HEK293 (cell line): ENCODE measurements around the gene PAX7.

Source experiments
- CTCF ChIA-PET: fragments of 350-600 bp; formaldehyde crosslinking; extraction: SDS; loops from one replicate; lab custom pipeline; 2021; ENCODE audit warnings: antibody characterized with exemption; lab: Yijun Ruan, JAX
- POLR2A ChIA-PET: fragments of 300-600 bp; formaldehyde crosslinking; extraction: SDS; loops from one replicate; lab custom pipeline; 2020; ENCODE audit warnings: antibody characterized with exemption, inconsistent platforms; lab: Yijun Ruan, JAX
- H3K27ac ChIP-seq: fragments of 200-500 bp; sonication (Bioruptor generic); 2 replicates; pipeline ENCODE4 v1.5.1; 2014; ENCODE audit warnings: low read depth, low read length, control low read depth, inconsistent platforms; ENCODE audit errors: extremely low read depth
- H3K36me3 ChIP-seq, 2 experiments: fragments of 200-500 bp in 1 of 2; sonication (Bioruptor generic) in 1 of 2; 1 replicate in 1 of 2; 2 replicates in 1 of 2; pipeline ENCODE4 v1.5.1; 2014 to 2017; ENCODE audit warnings: inconsistent platforms in 2 of 2, low read length in 2 of 2; ENCODE audit not compliant: control insufficient read depth in 2 of 2, insufficient read depth in 1 of 2
- H3K4me1 ChIP-seq: fragments of 200-500 bp; sonication (Bioruptor generic); 2 replicates; pipeline ENCODE4 v1.5.1; 2014; ENCODE audit warnings: mild to moderate bottlenecking, low read length, inconsistent platforms; ENCODE audit not compliant: control insufficient read depth, insufficient read depth
- H3K4me3 ChIP-seq: 2 replicates; pipeline ENCODE4 v1.5.1; 2011; ENCODE audit warnings: low read depth, mild to moderate bottlenecking, control low read depth, low read length, moderate library complexity
- H3K9me3 ChIP-seq: fragments of 200-500 bp; sonication (Bioruptor generic); 2 replicates; pipeline ENCODE4 v1.5.1; 2014; ENCODE audit warnings: low read depth, low read length, inconsistent platforms; ENCODE audit not compliant: control insufficient read depth, insufficient read depth
- BCL11A ChIP-seq: fragments of 450-650 bp; formaldehyde crosslinking; IDR thresholded peaks from 2 replicates; pipeline ENCODE4 v1.5.1; 2016; ENCODE audit warnings: low read depth, missing biosample characterization, missing genetic modification characterization
- OVOL3 ChIP-seq: fragments of 450-650 bp; formaldehyde crosslinking; IDR thresholded peaks from 2 replicates; pipeline ENCODE4 v1.5.1; 2016; ENCODE audit warnings: missing biosample characterization, missing genetic modification characterization
- ZFHX2 ChIP-seq: fragments of 450-650 bp; formaldehyde crosslinking; conservative IDR thresholded peaks from 2 replicates; pipeline ENCODE4 v1.5.1; 2016; ENCODE audit warnings: missing biosample characterization, missing genetic modification characterization
- ZNF146 ChIP-seq: fragments of 450-650 bp; formaldehyde crosslinking; IDR thresholded peaks from 2 replicates; pipeline ENCODE4 v1.5.1; 2016; ENCODE audit warnings: missing biosample characterization, missing genetic modification characterization
- ZNF169 ChIP-seq: fragments of 450-650 bp; formaldehyde crosslinking; IDR thresholded peaks from 2 replicates; pipeline ENCODE4 v1.5.1; 2016; ENCODE audit warnings: missing biosample characterization, missing genetic modification characterization
- ZNF175 ChIP-seq: fragments of 450-650 bp; formaldehyde crosslinking; IDR thresholded peaks from 2 replicates; pipeline ENCODE4 v1.5.1; 2016; ENCODE audit warnings: missing biosample characterization, missing genetic modification characterization
- ZNF214 ChIP-seq: fragments of 450-650 bp; formaldehyde crosslinking; IDR thresholded peaks from 2 replicates; pipeline ENCODE4 v1.5.1; 2017; ENCODE audit warnings: missing biosample characterization, mild to moderate bottlenecking, missing genetic modification characterization, borderline replicate concordance
- ZNF394 ChIP-seq: fragments of 450-650 bp; formaldehyde crosslinking; IDR thresholded peaks from 2 replicates; pipeline ENCODE4 v1.5.1; 2016; ENCODE audit warnings: missing biosample characterization, missing genetic modification characterization, mild to moderate bottlenecking, moderate library complexity, borderline replicate concordance
- ZNF416 ChIP-seq: fragments of 450-650 bp; formaldehyde crosslinking; IDR thresholded peaks from 2 replicates; pipeline ENCODE4 v1.5.1; 2016; ENCODE audit warnings: missing biosample characterization, missing genetic modification characterization
- ZNF426 ChIP-seq: fragments of 450-650 bp; formaldehyde crosslinking; IDR thresholded peaks from 2 replicates; pipeline ENCODE4 v1.5.1; 2017; ENCODE audit warnings: missing biosample characterization, missing genetic modification characterization, mild to moderate bottlenecking, inconsistent platforms, moderate library complexity
- ZNF544 ChIP-seq: fragments of 450-650 bp; formaldehyde crosslinking; IDR thresholded peaks from 2 replicates; pipeline ENCODE4 v1.5.0; 2017; ENCODE audit warnings: missing biosample characterization, missing genetic modification characterization
- ZNF548 ChIP-seq: fragments of 450-650 bp; formaldehyde crosslinking; IDR thresholded peaks from 2 replicates; pipeline ENCODE4 v1.5.1; 2016; ENCODE audit warnings: missing biosample characterization, missing genetic modification characterization
- ZNF585B ChIP-seq: fragments of 450-650 bp; formaldehyde crosslinking; IDR thresholded peaks from 2 replicates; pipeline ENCODE4 v1.5.1; 2016; ENCODE audit warnings: missing biosample characterization, missing genetic modification characterization
- ZNF660 ChIP-seq: fragments of 450-650 bp; IDR thresholded peaks from 2 replicates; pipeline ENCODE4 v1.5.1; 2018; ENCODE audit warnings: missing biosample characterization, mild to moderate bottlenecking, missing genetic modification characterization
- ZNF837 ChIP-seq: fragments of 450-650 bp; formaldehyde crosslinking; IDR thresholded peaks from 2 replicates; pipeline ENCODE4 v1.5.1; 2016; ENCODE audit warnings: missing biosample characterization, missing genetic modification characterization
- ZNF843 ChIP-seq: fragments of 450-650 bp; formaldehyde crosslinking; IDR thresholded peaks from 2 replicates; pipeline ENCODE4 v1.5.1; 2016; ENCODE audit warnings: missing biosample characterization, missing genetic modification characterization
- ZSCAN16 ChIP-seq: fragments of 450-650 bp; formaldehyde crosslinking; IDR thresholded peaks from 2 replicates; pipeline ENCODE4 v1.5.1; 2016; ENCODE audit warnings: missing biosample characterization, missing genetic modification characterization
- TF ChIP-seq, protein P1 (sequence below): fragments of 450-650 bp; IDR thresholded peaks from 2 replicates; pipeline ENCODE4 v1.5.1; 2018; ENCODE audit warnings: missing biosample characterization, mild to moderate bottlenecking, missing genetic modification characterization
- TF ChIP-seq, protein P2 (sequence below): fragments of 450-650 bp; formaldehyde crosslinking; IDR thresholded peaks from 2 replicates; pipeline ENCODE4; 2016; ENCODE audit warnings: missing biosample characterization, missing genetic modification characterization
- TF ChIP-seq, protein P3 (sequence below): fragments of 450-650 bp; IDR thresholded peaks from 2 replicates; pipeline ENCODE4 v1.5.1; 2018; ENCODE audit warnings: missing biosample characterization, missing genetic modification characterization
- TF ChIP-seq, protein P4 (sequence below): fragments of 450-650 bp; formaldehyde crosslinking; IDR thresholded peaks from 2 replicates; pipeline ENCODE4 v1.5.1; 2016; ENCODE audit warnings: missing biosample characterization, missing genetic modification characterization
- TF ChIP-seq, protein P5 (sequence below): fragments of 450-650 bp; formaldehyde crosslinking; IDR thresholded peaks from 2 replicates; pipeline ENCODE4 v1.5.1; 2016; ENCODE audit warnings: missing biosample characterization, missing genetic modification characterization, borderline replicate concordance
- TF ChIP-seq, protein P6 (sequence below): fragments of 450-650 bp; formaldehyde crosslinking; IDR thresholded peaks from 2 replicates; pipeline ENCODE4 v1.5.1; 2017; ENCODE audit warnings: missing biosample characterization, missing genetic modification characterization
- TF ChIP-seq, protein P7 (sequence below): fragments of 450-650 bp; formaldehyde crosslinking; IDR thresholded peaks from 2 replicates; pipeline ENCODE4 v1.5.1; 2016; ENCODE audit warnings: missing biosample characterization, missing genetic modification characterization

Gene PAX7

DNA sequence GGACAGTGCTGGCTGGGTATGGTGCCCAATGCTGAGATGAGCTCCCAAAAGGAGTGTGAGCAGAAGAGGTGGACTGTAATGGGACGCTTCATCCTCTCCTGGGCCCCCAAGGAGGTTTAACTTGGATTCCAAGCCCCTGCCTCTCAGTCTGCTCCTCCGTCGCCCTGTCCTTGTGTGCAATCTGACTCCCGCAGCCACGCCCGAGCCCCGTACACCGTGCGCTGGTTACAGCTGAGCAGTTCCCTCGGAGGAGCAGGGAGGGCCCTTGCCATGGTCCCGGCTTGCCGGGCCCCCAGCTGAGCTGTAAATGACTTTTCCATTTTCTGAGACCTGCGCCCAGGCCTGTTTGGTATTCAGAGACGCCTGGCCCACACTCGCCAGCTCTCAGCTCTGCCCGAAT, 53.7 kb downstream of the PAX7 start:
- no peaks in the 10 kb centered on the region for H3K4me1 ChIP-seq
- CTCF ChIA-PET = interaction anchor here (0.8 to 11.2 kb wide), 4 partner anchors 85 to 449 kb away, joined by 3 to 145 read pairs (median 4); no protein-coding TSS in a partner anchor
- H3K9me3 ChIP-seq = no peaks in the 10 kb centered on the region
- TF ChIP-seq ZNF585B (tag by site-specific recombination) = no peak
- TF ChIP-seq OVOL3 = no peak
- TF ChIP-seq, protein P1, sequence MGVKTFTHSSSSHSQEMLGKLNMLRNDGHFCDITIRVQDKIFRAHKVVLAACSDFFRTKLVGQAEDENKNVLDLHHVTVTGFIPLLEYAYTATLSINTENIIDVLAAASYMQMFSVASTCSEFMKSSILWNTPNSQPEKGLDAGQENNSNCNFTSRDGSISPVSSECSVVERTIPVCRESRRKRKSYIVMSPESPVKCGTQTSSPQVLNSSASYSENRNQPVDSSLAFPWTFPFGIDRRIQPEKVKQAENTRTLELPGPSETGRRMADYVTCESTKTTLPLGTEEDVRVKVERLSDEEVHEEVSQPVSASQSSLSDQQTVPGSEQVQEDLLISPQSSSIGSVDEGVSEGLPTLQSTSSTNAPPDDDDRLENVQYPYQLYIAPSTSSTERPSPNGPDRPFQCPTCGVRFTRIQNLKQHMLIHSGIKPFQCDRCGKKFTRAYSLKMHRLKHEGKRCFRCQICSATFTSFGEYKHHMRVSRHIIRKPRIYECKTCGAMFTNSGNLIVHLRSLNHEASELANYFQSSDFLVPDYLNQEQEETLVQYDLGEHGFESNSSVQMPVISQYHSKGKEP = no peak
- TF ChIP-seq ZNF169 (tag by site-specific recombination) = no peak
- TF ChIP-seq, protein P2, sequence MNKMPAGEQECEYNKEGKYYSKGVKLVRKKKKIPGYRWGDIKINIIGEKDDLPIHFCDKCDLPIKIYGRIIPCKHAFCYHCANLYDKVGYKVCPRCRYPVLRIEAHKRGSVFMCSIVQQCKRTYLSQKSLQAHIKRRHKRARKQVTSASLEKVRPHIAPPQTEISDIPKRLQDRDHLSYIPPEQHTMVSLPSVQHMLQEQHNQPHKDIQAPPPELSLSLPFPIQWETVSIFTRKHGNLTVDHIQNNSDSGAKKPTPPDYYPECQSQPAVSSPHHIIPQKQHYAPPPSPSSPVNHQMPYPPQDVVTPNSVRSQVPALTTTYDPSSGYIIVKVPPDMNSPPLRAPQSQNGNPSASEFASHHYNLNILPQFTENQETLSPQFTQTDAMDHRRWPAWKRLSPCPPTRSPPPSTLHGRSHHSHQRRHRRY (tag by site-specific recombination) = no peak
- no peak for TF ChIP-seq ZNF660 (tag by site-specific recombination)
- TF ChIP-seq, protein P3, sequence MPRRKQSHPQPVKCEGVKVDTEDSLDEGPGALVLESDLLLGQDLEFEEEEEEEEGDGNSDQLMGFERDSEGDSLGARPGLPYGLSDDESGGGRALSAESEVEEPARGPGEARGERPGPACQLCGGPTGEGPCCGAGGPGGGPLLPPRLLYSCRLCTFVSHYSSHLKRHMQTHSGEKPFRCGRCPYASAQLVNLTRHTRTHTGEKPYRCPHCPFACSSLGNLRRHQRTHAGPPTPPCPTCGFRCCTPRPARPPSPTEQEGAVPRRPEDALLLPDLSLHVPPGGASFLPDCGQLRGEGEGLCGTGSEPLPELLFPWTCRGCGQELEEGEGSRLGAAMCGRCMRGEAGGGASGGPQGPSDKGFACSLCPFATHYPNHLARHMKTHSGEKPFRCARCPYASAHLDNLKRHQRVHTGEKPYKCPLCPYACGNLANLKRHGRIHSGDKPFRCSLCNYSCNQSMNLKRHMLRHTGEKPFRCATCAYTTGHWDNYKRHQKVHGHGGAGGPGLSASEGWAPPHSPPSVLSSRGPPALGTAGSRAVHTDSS (tag by site-specific recombination) = no peak
- TF ChIP-seq, protein P4, sequence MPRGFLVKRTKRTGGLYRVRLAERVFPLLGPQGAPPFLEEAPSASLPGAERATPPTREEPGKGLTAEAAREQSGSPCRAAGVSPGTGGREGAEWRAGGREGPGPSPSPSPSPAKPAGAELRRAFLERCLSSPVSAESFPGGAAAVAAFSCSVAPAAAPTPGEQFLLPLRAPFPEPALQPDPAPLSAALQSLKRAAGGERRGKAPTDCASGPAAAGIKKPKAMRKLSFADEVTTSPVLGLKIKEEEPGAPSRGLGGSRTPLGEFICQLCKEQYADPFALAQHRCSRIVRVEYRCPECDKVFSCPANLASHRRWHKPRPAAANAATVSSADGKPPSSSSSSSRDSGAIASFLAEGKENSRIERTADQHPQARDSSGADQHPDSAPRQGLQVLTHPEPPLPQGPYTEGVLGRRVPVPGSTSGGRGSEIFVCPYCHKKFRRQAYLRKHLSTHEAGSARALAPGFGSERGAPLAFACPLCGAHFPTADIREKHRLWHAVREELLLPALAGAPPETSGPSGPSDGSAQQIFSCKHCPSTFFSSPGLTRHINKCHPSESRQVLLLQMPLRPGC (tag by site-specific recombination) = no peak
- no peak for TF ChIP-seq ZNF214 (tag by site-specific recombination)
- no peak for TF ChIP-seq ZNF426 (tag by site-specific recombination)
- TF ChIP-seq ZNF837 (tag by site-specific recombination) = no peak
- no peak for TF ChIP-seq ZNF175 (tag by site-specific recombination)
- TF ChIP-seq, all 188 proteins: peak for 0
- no peak overlapping the region for H3K27ac ChIP-seq
- no peaks in the 10 kb centered on the region for H3K36me3 ChIP-seq
- H3K4me3 ChIP-seq = no peak overlapping the region
- POLR2A ChIA-PET = interaction anchor here (0.6 kb wide), 1 partner anchor 669 kb away, joined by 3 read pairs; no protein-coding TSS in a partner anchor

DNA sequence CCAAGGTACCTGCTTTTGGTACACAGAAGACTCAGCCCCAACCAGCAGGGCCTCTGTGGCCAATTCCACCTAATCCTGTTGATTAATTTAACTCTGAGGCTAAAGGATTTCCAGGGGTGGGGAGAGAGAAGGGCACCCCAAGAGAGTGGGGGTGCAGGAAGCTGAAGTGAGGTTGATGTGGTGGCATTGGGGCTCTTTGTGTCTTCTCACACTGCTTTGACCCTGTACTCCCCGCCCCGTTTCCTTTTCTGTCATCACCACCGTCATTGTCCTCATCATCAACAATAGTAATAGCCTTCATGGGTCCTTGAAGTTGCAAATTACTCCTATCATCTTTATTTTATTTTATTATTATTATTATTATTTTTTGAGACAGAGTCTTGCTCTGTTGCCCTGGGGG, 55.9 kb downstream of the PAX7 start:
- H3K36me3 ChIP-seq = no peaks in the 10 kb centered on the region
- H3K9me3 ChIP-seq = no peaks in the 10 kb centered on the region
- POLR2A ChIA-PET = no interaction called here
- H3K4me1 ChIP-seq = no peaks in the 10 kb centered on the region
- H3K27ac ChIP-seq = no peak overlapping the region
- H3K4me3 ChIP-seq = no peak overlapping the region
- CTCF ChIA-PET = interaction anchor here (11.2 kb wide), 1 partner anchor 88 kb away, joined by 145 read pairs; no protein-coding TSS in a partner anchor
- TF ChIP-seq, protein P5, sequence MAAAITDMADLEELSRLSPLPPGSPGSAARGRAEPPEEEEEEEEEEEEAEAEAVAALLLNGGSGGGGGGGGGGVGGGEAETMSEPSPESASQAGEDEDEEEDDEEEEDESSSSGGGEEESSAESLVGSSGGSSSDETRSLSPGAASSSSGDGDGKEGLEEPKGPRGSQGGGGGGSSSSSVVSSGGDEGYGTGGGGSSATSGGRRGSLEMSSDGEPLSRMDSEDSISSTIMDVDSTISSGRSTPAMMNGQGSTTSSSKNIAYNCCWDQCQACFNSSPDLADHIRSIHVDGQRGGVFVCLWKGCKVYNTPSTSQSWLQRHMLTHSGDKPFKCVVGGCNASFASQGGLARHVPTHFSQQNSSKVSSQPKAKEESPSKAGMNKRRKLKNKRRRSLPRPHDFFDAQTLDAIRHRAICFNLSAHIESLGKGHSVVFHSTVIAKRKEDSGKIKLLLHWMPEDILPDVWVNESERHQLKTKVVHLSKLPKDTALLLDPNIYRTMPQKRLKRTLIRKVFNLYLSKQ (tag by site-specific recombination) = no peak
- TF ChIP-seq ZSCAN16 (tag by site-specific recombination) = no peak
- TF ChIP-seq ZFHX2 = no peak
- TF ChIP-seq ZNF416 (tag by site-specific recombination) = no peak
- TF ChIP-seq, protein P6, sequence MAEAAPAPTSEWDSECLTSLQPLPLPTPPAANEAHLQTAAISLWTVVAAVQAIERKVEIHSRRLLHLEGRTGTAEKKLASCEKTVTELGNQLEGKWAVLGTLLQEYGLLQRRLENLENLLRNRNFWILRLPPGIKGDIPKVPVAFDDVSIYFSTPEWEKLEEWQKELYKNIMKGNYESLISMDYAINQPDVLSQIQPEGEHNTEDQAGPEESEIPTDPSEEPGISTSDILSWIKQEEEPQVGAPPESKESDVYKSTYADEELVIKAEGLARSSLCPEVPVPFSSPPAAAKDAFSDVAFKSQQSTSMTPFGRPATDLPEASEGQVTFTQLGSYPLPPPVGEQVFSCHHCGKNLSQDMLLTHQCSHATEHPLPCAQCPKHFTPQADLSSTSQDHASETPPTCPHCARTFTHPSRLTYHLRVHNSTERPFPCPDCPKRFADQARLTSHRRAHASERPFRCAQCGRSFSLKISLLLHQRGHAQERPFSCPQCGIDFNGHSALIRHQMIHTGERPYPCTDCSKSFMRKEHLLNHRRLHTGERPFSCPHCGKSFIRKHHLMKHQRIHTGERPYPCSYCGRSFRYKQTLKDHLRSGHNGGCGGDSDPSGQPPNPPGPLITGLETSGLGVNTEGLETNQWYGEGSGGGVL = no peak
- TF ChIP-seq ZNF548 (tag by site-specific recombination) = no peak
- TF ChIP-seq ZNF544 (tag by site-specific recombination) = no peak
- TF ChIP-seq BCL11A (tag by site-specific recombination) = no peak
- no peak for TF ChIP-seq ZNF394 (tag by site-specific recombination)
- no peak for TF ChIP-seq ZNF843 (tag by site-specific recombination)
- TF ChIP-seq ZNF146 (tag by site-specific recombination) = no peak
- TF ChIP-seq, protein P7, sequence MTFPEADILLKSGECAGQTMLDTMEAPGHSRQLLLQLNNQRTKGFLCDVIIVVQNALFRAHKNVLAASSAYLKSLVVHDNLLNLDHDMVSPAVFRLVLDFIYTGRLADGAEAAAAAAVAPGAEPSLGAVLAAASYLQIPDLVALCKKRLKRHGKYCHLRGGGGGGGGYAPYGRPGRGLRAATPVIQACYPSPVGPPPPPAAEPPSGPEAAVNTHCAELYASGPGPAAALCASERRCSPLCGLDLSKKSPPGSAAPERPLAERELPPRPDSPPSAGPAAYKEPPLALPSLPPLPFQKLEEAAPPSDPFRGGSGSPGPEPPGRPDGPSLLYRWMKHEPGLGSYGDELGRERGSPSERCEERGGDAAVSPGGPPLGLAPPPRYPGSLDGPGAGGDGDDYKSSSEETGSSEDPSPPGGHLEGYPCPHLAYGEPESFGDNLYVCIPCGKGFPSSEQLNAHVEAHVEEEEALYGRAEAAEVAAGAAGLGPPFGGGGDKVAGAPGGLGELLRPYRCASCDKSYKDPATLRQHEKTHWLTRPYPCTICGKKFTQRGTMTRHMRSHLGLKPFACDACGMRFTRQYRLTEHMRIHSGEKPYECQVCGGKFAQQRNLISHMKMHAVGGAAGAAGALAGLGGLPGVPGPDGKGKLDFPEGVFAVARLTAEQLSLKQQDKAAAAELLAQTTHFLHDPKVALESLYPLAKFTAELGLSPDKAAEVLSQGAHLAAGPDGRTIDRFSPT (tag by site-specific recombination) = no peak
